CD14-positive monocyte (primary cell): Measurements from ENCODE around the gene MGLL. TPM values are rescaled to one million over a fixed set of nuclear protein-coding genes. Genes with fewer than 3 reads are reported as not detected.
A peak's percentile ranks its signal among the peaks of the same experiment; 100 is the strongest.

ENCODE experiments used
- DNase-seq, 3 donors: peaks; one replicate each; pipeline ENCODE4 v3.0.0-alpha.2; 2011 to 2022
- H2AFZ ChIP-seq: 2 replicates; pipeline ENCODE4 v1.6.0; 2012; ENCODE audit warnings: mild to moderate bottlenecking, low read depth, low read length, inconsistent platforms; ENCODE audit not compliant: insufficient read depth, poor library complexity, severe bottlenecking
- H3K27ac ChIP-seq, 2 donors: 1 replicate in 1 of 2; 2 replicates in 1 of 2; pipeline ENCODE4 v1.5.1; 2012 to 2013; ENCODE audit warnings: low read length in 2 of 2, control low read depth in 1 of 2, inconsistent platforms in 1 of 2, low read depth in 1 of 2, mild to moderate bottlenecking in 1 of 2
- H3K27me3 ChIP-seq, 2 donors: one replicate each; pipeline versions ENCODE4 v1.6.0 to v1.6.1; 2011 to 2013; ENCODE audit warnings: low read length in 2 of 2; ENCODE audit not compliant: control insufficient read depth in 2 of 2, insufficient read depth in 2 of 2
- H3K36me3 ChIP-seq, 2 donors: replicated peaks in 1 of 2; 1 replicate in 1 of 2; 2 replicates in 1 of 2; pipeline versions ENCODE4 v1.5.1 to v1.6.1; 2012 to 2013; ENCODE audit warnings: low read length in 2 of 2, control low read depth in 1 of 2, inconsistent platforms in 1 of 2, mild to moderate bottlenecking in 1 of 2; ENCODE audit not compliant: insufficient read depth in 2 of 2, control insufficient read depth in 1 of 2
- H3K4me1 ChIP-seq, 2 donors: 1 replicate in 1 of 2; 2 replicates in 1 of 2; pipeline versions ENCODE4 v1.5.1 to v1.6.1; 2012 to 2013; ENCODE audit warnings: low read length in 2 of 2, control low read depth in 1 of 2, inconsistent platforms in 1 of 2, mild to moderate bottlenecking in 1 of 2, moderate library complexity in 1 of 2; ENCODE audit not compliant: insufficient read depth in 2 of 2, control insufficient read depth in 1 of 2
- H3K4me2 ChIP-seq: replicated peaks from 2 replicates; pipeline ENCODE3; 2012; ENCODE audit warnings: low read length, moderate library complexity, mild to moderate bottlenecking; ENCODE audit not compliant: poor library complexity, severe bottlenecking; ENCODE audit errors: extremely low read depth
- H3K4me3 ChIP-seq, 3 experiments: fragments of 200-600 bp in 1 of 3; sonication (generic) in 1 of 3; replicated peaks in 1 of 3; 1 replicate in 2 of 3; 2 replicates in 1 of 3; pipeline ENCODE4 v1.5.1; 2011 to 2013; ENCODE audit warnings: low read length in 3 of 3, mild to moderate bottlenecking in 3 of 3, control low read depth in 2 of 3, low read depth in 2 of 3, inconsistent platforms in 1 of 3, moderate library complexity in 1 of 3
- H3K79me2 ChIP-seq: 2 replicates; pipeline ENCODE4 v1.6.0; 2012; ENCODE audit warnings: mild to moderate bottlenecking, control low read depth, inconsistent platforms, low read length, moderate library complexity; ENCODE audit not compliant: insufficient read depth
- H3K9ac ChIP-seq: 2 replicates; pipeline ENCODE4 v1.6.0; 2017; ENCODE audit warnings: low read length, mild to moderate bottlenecking; ENCODE audit not compliant: insufficient read depth, poor library complexity, severe bottlenecking
- H3K9me3 ChIP-seq, 2 donors: replicated peaks in 1 of 2; 1 replicate in 1 of 2; 2 replicates in 1 of 2; pipeline versions ENCODE4 v1.5.1 to v1.6.1; 2012 to 2013; ENCODE audit warnings: low read length in 2 of 2, control low read depth in 1 of 2; ENCODE audit not compliant: control insufficient read depth in 1 of 2, insufficient read depth in 1 of 2
- H4K20me1 ChIP-seq: 2 replicates; pipeline ENCODE4 v1.6.0; 2012; ENCODE audit warnings: mild to moderate bottlenecking, low read length, control low read depth, moderate library complexity; ENCODE audit not compliant: insufficient read depth
- H3K27ac Mint-ChIP-seq, 7 donors: one replicate each; pipeline ENCODE4 v1.8.0; 2020; ENCODE audit warnings: mild to moderate bottlenecking in 7 of 7, mixed read lengths in 7 of 7, moderate library complexity in 6 of 7, inconsistent platforms in 2 of 7
- H3K27me3 Mint-ChIP-seq, 3 donors: one replicate each; pipeline ENCODE4 v1.8.0; 2021 to 2022; ENCODE audit warnings: low read depth in 3 of 3, mild to moderate bottlenecking in 3 of 3, mixed read lengths in 3 of 3, moderate library complexity in 3 of 3, inconsistent platforms in 1 of 3
- H3K36me3 Mint-ChIP-seq, 2 donors: one replicate each; pipeline ENCODE4 v1.8.0; 2020; ENCODE audit warnings: mixed read lengths in 2 of 2, inconsistent platforms in 1 of 2, mild to moderate bottlenecking in 1 of 2
- H3K4me1 Mint-ChIP-seq: one replicate; pipeline ENCODE4 v1.8.0; 2020; ENCODE audit warnings: mild to moderate bottlenecking, mixed read lengths
- H3K4me3 Mint-ChIP-seq, 2 donors: one replicate each; pipeline ENCODE4 v1.8.0; 2020; ENCODE audit warnings: mild to moderate bottlenecking in 2 of 2, mixed read lengths in 2 of 2, moderate library complexity in 1 of 2
- H3K9me3 Mint-ChIP-seq, 7 donors: one replicate each; pipeline ENCODE4 v1.8.0; 2020 to 2022; ENCODE audit warnings: mixed read lengths in 7 of 7, mild to moderate bottlenecking in 6 of 7, moderate library complexity in 6 of 7, inconsistent platforms in 2 of 7
- WGBS: methylation state at CpG from one replicate; pipeline ENCODE4 v1.1.5; 2013; ENCODE audit warnings: missing lambda C conversion rate; ENCODE audit not compliant: insufficient coverage; 5-methylcytosine and 5-hydroxymethylcytosine counted together
- intact Hi-C, 2 donors: fragments of 100-400 bp; cut with micrococcal nuclease; formaldehyde crosslinking; loops; one replicate each; pipeline versions ENCODE4 v1.15.0 to v1.15.1; 2023
- polyA plus RNA-seq, 3 donors: library from polyadenylated mRNA; depleted of rRNA in 1 of 3; unstranded in 2 of 3; stranded (reverse) in 1 of 3; fragments of 300-500 nt in 2 of 3; fragments of >200 nt in 1 of 3; fragmentation: Illumina TruSeq in 2 of 3; gene quantifications; 1 replicate in 2 of 3; 2 replicates in 1 of 3; pipeline ENCODE4 v1.2.3, GENCODE V29; 2012 to 2021
- TF ChIP-seq, protein P1 (sequence below): fragments of 200-600 bp; IDR thresholded peaks from one replicate; pipeline ENCODE4 v1.8.0; 2022; ENCODE audit warnings: antibody characterized with exemption, mild to moderate bottlenecking

MGLL gene
- polyA plus RNA-seq, 3 donors, result 4.4 to 10.0 (median 6.4) TPM

DNA sequence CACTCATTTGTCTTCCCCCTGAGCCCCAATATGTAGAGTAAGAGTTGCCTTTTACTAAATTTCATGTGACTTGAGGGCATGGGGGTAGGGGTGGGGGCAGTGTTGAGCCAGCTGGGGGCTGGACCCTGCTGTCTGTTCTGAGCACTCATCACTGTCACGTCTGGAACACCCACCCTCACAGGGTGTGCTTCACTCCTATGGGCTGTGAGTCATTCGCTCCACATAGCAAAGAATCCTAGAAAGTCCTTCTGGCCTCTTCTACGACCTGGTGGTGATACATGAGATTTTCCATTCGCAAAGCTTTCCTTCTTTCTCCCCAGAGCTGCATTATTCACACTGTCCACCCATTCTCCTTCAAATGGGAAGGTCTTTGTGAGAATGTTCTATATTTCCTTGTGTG lies 43.6 kb upstream of the MGLL start:
- intact Hi-C loops, result no loop called here
- Histone ChIP-seq H2AFZ (no peak overlapping the region), H4K20me1 (no peaks in the 10 kb centered on the region), H3K4me2 (no peak overlapping the region), H3K9me3 (no peaks in the 10 kb centered on the region), H3K79me2 (no peaks in the 10 kb centered on the region), H3K4me1 (no peaks in the 10 kb centered on the region), H3K9ac (no peak overlapping the region), H3K4me3 (no peak overlapping the region), H3K36me3 (no peaks in the 10 kb centered on the region), H3K27me3 (no peaks in the 10 kb centered on the region), H3K27ac (no peak overlapping the region)
- Mint-ChIP-seq H3K27me3 (peaks cover 0 to 6% (median 5%) of the 10 kb centered on the region in 3 donors), H3K4me3 (no peak overlapping the region), H3K27ac (peak overlapping the region in 1 of 7 donors; percentile 4), H3K9me3 (peaks cover 0 to 3% (median 2%) of the 10 kb centered on the region in 7 donors), H3K4me1 (no peaks in the 10 kb centered on the region), H3K36me3 (no peaks in the 10 kb centered on the region)
- WGBS, result 90% methylated on average over 2 of the region's 4 CpGs
- DNase-seq, result no peak
- TF ChIP-seq, protein P1, sequence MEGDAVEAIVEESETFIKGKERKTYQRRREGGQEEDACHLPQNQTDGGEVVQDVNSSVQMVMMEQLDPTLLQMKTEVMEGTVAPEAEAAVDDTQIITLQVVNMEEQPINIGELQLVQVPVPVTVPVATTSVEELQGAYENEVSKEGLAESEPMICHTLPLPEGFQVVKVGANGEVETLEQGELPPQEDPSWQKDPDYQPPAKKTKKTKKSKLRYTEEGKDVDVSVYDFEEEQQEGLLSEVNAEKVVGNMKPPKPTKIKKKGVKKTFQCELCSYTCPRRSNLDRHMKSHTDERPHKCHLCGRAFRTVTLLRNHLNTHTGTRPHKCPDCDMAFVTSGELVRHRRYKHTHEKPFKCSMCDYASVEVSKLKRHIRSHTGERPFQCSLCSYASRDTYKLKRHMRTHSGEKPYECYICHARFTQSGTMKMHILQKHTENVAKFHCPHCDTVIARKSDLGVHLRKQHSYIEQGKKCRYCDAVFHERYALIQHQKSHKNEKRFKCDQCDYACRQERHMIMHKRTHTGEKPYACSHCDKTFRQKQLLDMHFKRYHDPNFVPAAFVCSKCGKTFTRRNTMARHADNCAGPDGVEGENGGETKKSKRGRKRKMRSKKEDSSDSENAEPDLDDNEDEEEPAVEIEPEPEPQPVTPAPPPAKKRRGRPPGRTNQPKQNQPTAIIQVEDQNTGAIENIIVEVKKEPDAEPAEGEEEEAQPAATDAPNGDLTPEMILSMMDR, result no peak

DNA sequence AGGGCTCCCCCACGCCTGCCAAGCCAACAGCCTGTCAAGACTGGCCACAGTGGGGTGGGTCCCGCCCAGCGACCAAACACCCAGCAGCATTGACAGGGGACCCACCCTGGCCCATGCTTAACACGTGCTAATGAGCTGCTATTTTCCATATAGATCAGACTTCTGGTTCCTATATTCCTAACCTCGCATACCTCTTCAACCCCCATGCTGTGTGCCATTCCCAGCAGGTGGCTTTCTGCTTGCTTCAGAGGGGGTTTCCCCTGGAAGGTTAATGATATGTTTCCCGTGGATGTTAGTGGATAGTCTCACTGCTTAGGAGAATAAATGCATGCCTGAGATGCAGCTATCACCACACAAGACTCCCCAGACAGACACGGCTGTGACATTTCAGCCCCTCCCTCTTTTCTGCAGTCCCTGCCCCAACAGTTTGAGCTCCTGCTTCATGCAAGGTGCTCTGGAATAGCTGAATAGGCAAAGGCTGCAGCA lies 37.9 kb upstream of the MGLL start:
- Mint-ChIP-seq H3K27ac (no peak overlapping the region), H3K4me1 (peaks cover 6% of the 10 kb centered on the region), H3K27me3 (peaks cover 1 to 5% (median 4%) of the 10 kb centered on the region in 3 donors), H3K9me3 (peaks cover 0 to 2% (median 0%) of the 10 kb centered on the region in 7 donors), H3K36me3 (no peaks in the 10 kb centered on the region), H3K4me3 (no peak overlapping the region)
- Histone ChIP-seq H3K79me2 (no peaks in the 10 kb centered on the region), H4K20me1 (no peaks in the 10 kb centered on the region), H3K27me3 (no peaks in the 10 kb centered on the region), H3K4me1 (no peaks in the 10 kb centered on the region), H2AFZ (no peak overlapping the region), H3K27ac (no peak overlapping the region), H3K4me3 (no peak overlapping the region), H3K36me3 (no peaks in the 10 kb centered on the region), H3K4me2 (no peak overlapping the region), H3K9ac (no peak overlapping the region), H3K9me3 (no peaks in the 10 kb centered on the region)
- intact Hi-C loops, result no loop called here
- TF ChIP-seq, protein P1, result no peak
- WGBS, result 90% methylated on average over 4 of the region's 7 CpGs
- no peak for DNase-seq
